Mesenteric fat pad (tissue), 1 donor: ENCODE measurements around the gene SLC25A41. TPM values are rescaled to one million over a fixed set of nuclear protein-coding genes. Genes with fewer than 3 reads are reported as not detected.
"Not testable (repeated sequence)": the region's sequence is repeated elsewhere in the genome, so short reads cannot be mapped to it uniquely, and the experiment has no call there.

Source experiments
- DNase-seq: peaks from one replicate; pipeline ENCODE4 v3.0.0-alpha.2; 2020; ENCODE audit warnings: low spot score
- total RNA-seq: library from RNA; stranded (reverse); fragmentation: NEBNext Ultra II Directional; extraction: Animal tissue kit (Norgen Biotek cat#: 25700); gene quantifications from one replicate; pipeline ENCODE4 v1.2.1, GENCODE V29; 2021
- donor health status: DM: yes; HTN: yes; CAD: no.

SLC25A41 gene
- total RNA-seq, 1 donor from 2014 or later, result not detected

DNA sequence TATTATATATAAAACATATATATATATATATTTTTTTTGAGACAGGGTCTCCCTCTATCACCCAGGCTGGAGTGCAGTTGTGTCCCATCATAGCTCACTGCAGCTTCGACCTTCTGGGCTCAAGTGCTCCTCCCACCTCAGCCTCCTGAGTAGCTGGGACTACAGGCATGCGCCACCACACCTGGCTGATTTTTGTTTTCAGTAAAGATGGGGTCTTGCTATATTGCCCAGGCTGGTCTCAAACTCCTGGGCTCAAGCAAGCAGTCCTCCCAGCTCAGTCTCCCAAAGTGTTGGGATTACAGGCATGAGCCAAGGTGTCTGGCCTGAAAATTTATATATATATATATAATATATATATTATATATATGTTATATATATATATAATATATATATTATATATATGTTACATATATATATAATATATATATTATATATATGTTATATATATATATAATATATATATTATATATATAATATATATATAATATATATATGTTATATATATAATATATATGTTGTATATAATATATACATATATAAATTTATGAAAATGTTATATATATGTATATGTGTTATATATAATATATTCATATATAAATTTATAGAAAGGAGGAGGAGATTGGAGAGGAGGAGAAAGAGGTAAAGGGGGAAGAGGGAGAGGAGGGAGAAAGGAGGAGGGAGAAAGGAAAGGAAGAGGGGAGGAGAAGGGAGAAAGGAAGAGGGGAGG is 4.7 kb downstream of the SLC25A41 start:
- not testable (repeated sequence) for DNase-seq

DNA sequence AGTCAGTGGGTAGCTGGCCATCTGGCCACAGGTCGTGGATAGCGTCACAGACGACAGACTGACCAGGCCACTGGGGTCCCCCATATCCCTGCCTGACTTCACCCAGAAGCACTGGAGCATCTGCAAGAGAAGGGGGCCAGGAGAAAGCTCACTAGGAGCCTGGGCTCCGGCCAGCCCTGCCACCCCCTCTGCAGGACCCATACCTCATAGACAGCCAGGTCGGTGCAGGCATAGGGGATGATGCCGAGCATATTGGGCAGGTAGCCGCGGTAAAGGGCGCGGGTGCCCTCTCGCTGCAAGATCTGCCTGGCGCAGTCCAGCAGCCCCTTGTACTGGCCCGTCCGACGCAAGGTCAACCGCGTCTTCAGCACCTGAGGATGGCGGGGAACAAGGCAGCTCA is 6.4 kb downstream of the SLC25A41 start:
- no peak for DNase-seq

DNA sequence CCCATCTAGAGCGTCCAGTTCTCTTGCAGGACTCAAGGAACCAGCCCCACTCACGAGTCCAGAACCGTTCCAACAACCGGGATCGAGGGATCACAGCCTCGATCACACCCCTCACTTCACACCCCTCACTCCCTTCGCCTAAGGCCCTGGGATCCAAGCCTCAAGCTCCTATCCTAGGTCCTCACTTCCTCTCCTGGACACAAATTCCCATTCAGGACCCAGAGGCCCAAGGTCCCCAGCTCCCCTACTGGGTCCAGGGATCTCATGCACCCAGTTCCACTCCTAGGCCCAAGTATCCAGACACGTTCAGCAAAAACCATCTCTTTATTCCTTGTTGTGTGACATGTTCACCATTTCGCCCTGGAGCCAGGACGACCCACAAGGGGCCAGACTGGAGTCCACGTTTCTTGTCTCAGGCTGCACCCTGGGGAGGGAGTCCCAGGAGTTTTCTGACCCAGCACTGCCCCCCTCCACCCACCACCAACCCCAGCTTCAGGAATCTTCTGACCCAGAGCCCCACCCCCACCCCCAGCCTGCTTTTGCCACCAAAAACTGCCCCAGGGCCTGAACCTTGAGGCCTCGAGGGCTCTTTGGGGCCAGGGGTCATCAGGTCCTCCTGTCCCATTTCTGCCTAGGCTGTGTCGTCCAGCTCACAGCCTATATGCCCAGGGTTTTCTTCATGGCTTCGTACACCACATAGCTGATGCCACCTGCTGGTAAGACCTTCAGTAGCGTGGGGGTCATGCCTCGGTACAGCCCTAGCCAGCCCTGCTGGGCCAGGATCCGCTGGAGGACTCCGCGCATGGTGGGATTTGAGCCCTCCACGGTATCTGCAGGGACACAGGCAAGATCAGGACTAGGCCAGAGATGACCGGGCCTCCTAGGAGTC is 7.6 kb downstream of the SLC25A41 start:
- no peak for DNase-seq

DNA sequence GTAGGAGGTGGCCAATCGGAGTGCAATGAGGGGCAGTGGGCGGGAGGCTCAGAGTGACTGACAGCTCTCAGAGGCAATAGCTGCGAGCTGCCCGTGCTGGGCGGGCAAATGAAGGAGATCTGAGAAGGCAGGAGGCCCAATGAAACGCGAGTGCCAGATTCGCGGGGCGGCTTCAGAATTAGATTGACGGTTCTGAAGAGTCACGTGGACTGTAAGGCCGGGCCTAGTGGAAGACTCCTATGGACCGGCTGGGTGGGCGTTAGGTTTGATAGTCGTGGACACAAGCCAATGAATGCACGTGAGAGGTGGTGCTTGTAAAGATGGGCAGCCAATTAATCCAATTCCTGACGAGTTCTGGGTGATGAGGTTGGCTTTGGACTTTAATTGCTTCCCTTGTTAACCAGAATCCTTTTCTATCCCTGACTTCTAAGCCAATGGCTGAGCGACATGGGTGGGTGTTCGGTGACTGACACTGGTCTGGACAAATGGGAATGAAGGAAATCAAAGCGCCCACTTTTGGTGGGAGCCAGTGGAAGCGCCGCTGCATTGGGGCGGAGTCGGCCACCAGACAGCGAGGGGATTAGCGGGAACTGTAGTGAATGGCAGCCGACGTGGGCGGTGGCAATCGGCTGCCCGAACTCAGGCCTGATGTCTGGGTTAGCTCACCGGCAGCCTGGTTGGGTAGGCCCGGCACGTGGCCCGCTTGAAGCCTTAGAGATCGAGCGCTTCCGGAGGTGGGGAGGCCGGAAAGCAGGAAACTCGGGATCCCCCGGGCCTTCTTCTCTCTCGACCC is 8.4 kb downstream of the SLC25A41 start:
- DNase-seq, result peak; percentile 99

DNA sequence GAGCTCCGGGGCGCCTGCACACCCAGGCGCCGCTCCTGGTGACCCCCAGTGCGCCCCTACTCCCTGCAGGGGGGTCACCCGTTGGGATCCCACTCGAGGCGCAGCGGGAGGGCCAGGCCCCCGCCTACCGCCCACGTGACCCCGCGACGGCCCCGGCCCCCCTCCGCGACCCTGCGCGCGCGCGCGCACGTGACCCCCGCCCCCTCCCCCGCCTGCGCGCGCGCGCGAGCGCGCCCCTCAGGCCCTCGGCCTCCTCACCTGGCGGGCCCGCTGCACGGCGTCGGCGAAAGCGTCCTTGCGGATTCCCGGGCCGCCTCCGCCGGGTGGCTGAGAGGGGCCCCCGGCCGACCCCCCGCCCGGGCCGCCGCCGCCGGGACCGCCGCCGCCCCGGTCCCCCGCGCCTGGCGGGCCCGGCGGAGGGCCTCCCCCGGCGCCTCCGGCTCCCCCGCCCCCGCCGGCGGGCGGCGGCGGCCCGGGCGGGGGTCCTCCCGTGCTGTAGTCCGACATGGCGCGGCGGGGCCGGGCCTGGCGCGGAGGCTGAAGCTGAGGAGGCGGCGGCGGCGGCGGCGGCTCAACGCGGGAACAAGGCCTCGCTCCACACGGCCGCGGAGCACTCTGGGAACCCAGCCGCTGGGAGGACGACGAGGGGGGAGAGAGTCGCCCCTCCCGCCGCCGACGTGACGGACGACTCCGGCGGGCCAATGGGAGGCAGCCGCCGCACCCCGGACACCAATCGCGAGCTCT is 9.2 kb downstream of the SLC25A41 start, which contains the start of gene KHSRP:
TSS of gene KHSRP (minus strand) at position 617 of the 744 bp plus-strand sequence. CDS start at position 507, 110 bp downstream.
- DNase-seq, result no peak

DNA sequence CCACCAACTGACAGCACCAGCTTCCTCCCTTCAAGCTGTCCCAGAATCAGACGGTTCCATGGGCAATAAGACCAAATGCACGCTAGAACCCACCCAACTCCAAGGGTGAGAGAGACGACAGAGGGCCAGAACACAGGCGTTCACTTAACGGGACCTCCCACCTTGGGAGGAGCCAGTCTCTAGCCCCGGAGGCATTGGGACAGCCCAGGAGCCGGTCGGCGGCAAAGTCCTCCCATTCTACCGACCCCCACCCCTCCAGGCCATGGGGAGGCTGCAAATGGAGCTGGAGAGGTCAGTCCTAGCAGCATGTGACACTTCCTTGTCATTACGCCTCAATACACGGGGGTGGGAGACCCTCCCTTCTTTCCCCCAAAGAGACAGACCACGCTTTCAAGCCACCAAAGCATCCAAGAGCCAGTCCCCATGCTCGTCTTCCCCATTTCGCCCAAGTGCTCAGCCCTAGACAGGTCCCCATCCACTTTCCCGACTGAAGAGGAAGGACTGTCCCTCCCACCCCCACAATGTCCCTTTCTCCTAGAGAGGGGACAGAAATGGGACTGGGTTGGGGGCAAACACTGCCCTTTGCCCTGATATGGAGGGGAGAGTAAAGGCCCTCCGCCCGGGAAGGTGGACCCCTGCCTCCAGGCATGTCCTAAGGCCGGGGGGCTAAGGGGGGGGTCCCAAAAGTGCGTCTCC is 9.9 kb downstream of the SLC25A41 start:
- DNase-seq, result no peak

DNA sequence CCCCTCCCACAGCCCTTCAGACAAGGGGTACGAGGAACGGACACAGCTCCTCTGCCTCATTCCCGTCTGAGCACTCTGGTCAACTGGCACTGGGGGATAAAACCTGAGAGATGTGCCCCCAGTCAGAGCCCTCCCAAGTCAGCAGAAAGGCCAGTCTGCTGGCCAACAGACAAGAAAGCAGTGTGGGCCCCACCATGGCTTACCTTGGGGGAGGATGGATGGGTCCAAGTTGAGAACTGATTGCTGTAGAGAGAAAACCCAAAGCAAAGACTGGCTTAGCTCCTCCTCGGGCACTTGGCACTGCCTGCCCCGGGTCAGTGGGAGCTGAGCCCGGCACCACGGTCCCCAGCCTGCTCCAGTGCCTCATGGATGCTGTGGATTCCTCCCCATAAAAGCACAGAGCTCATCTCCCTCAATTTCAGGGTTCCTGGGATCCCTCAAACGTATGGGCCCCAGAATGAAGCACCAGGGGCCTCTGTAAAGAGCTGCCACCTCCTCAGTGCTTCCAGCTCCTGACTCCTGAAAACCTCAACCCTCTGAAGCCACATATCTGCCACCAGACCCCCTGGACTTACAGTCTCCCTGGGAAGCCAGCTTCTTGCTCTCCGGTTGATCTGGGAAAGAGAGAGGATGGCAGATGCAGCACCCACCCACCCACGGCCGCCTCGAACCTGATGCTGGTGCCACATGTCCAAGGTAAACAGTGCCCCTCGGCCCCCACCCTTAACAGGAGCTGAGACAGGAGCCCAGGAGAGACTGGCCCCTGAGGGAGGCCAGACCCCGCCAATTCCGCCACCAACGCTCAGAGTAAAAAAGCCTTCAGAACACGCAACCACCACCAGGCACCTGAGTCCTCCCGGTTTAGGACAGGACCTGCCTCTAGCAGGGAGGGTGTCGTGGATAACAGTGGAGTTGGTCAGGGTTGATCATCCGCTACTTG is 12.2 kb downstream of the SLC25A41 start:
- DNase-seq, result no peak

DNA sequence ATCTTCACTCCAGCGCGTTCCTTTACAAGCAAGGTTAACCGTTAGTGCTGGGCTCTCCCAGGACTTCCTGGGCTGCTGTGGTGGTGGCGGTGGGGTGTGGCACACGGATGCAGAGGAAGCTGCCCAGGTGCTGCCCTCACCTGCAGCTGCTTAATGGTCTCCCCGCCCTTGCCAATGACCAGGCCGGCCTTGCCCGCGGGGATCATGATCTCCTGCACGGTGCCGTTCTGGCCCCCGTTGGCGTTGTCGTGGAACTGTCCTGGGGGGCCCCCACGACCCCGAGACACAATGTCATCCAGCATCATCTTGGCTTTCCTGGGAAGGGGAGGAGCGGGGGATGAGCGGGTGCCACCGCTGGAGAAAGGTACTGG is 15.0 kb downstream of the SLC25A41 start:
- no peak for DNase-seq

DNA sequence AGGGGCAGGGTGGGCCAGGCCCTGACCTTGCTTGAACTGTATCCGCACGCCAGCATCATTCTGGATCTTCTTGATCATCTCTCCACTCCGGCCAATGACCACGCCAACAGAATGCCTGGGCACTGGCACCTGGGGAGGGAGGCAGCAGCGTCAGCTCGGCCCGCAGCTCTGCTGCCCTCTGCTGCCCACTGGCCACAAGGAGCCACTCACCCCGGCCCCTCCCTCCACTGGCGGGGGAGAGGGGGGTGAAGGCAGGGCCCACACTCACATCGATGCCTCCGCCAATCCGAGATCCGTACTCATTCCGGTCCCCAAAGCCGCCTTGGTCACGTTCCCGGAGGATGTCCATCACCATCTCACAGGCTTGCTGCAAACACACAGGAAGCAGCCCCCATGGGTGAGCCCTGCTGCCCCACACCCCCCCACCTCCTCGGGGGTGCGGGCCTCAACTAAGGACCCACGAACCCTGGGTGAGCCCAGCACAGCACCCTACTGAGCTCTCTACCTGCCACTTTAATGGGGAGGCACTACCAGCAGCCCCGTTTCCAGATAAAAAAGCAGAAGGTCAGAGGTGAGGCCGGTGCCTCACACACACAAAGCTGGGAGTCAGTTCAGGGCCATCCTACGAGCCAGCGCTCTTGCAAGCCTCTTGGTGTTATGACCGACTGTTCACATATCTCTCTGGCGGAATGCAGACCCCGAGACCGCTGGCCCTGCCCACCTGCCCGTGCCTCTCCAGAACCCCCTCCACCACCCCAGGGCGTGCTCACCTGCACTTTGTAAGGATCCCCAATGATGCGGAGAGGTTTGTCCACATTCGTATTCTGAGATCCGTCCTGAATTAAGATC is 15.6 kb downstream of the SLC25A41 start:
- no peak for DNase-seq

DNA sequence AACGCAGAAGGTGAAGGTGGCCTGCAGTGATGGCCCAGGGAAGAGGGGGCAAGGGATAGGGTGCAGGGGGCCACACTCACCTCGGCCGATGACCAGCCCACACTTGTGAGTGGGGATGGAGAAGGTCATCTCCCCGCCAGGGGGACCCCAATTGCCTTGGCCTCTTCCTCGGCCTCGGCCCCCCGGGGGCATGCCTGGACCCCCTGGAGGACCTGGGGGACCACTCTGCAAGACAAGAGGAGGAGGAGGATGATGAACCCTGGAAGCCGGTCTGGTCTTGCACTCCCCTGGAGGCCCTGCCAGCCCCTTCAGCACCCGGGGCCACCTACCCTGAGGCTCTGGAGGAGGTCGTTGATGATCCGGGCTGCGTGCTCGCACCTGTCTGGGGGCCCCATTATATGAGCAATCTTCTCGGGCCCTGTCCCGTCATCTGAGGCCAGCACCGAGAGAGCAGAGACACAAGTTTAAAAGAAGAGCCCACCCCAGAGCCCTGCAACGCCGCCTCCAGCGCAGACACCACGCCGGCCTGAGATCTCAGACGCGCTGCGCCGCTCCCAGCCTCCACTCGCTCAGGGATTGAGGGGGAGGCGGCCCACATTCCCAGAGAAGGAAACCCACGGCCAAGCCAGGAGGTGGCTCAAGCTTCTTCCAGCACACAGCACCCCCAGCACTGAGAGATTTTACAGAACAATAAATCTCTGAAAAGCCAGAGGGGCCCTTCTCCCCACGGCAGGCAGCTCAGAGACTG is 16.7 kb downstream of the SLC25A41 start:
- DNase-seq, result no peak

DNA sequence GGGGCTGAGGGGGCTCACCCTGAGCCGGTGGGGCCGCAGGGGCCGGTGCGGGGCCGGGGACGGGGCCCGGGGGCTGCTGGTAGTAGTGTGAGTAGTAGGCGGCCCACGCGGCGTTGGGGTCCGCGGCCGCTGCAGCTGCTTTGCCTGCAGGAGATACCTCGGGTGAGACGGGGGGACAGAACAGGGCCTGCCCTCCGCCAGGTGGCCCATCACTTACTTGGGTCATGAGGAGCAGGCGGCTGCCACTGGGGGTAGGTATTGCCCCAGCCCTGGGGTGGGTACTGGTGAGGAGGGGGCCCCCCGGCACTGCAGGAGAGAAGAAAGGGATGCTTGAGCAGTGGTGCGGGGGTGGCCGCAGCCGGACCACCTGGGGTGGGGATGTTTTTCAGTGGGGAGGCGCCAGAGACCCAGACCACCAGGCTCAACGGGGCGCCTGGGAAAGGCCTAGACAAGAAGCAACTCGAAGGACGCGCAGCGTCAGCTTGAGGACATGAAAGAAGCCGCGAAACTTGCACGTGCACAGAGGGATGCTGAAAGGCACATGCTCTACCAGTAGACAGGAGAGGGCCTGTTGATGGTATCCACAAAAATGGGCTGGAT is 17.9 kb downstream of the SLC25A41 start:
- DNase-seq, result no peak

DNA sequence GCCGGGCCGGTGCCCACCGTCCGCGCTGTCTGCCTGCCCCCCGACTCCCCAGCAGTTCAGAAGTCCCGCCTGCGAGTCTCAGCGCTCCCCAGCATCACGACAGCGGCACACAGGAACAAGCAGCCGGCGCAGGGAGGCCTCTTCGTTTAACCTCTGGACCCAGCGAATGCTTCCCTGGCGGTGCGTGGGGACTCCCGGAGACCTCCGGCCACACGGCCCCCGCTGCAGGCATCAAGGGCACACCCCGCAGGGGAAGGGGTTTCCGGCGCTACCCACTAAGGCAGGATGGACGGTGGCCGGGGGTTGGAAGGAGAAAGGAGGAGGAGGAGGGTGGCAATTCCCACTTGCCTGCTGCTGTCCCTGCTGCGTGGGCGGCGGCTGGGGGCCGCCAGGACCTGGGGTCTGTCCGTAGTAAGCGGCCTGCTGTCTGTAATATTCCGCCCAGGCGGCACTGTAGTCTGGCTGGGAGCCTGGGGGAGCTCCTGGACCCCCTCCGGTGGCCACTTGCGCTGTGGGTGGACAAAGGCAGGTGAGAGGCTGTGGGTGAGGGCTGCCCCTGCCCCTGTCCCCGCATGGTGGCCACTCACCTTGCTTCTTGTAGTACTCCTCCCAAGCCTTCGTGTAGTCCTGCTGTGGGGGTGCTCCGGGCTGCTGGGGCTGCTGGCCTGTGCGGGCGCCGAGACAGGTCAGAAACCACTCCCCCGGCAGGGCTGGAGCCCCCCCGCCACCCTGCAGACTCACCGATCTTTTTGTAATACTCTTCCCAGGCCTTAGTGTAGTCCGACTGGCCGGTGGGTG is 18.6 kb downstream of the SLC25A41 start:
- no peak for DNase-seq

DNA sequence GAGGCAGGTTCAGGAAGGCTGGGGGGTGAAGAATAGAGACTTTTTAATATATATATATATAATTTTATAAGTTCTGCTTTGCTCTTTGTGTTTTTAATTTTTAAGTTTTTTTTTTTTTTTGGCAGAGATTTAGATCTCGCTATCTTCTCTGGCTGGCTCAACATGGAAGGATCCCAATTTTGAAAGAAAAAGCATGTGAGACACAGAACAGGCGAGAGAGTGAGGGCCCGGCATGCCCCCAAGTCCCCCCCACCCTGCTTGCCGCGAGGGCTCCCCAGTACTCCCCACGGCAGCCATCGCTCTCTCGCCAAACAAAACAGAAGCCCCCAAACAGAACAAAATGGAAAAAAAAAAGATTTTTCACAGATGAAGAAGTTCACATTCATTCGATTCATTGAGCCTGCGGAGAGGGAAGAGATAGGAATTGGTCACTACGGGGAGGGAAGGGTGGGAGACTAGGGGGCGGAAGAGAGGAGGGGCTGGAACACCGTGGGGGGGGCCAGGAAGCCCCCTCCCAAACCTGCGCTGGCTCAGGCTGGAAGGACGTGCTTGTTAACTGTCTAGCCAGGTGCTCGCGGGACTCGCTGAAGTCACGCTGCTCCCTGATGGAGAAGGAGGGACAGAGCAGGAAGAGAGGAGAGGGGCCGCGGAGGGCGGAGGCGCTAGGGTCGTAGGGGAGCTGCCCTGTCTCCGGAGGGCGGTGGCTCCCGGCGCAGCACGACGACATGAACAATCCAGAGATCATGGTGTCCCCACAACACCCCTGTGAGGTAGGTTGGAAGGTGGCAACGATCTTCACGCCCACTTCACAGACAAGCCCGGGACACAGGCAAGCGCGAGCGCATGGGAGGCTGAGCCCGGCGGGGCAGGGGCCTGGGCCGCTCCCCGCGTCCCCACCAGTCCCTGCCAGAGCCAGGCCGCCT is 19.6 kb downstream of the SLC25A41 start:
- no peak for DNase-seq

DNA sequence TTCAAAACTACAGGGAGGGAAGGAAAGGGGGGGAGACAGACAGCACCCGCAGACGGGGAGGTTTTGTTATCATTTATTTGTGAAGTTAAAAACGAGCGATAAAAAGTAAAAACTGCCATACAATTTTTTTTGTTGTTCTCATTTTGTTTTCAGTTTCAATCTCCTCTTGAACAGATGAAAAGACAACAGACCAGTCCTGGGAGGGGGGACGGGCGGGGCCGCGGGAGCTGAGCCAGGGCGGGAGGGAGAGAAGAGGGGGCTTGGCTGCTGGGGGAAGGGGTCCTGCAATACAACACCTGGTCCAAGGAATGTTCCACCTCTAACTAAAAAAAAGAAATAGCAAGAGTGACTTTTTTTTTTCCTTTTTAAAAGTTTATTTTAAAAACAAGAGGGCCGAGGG is 20.3 kb downstream of the SLC25A41 start:
- DNase-seq, result no peak

DNA sequence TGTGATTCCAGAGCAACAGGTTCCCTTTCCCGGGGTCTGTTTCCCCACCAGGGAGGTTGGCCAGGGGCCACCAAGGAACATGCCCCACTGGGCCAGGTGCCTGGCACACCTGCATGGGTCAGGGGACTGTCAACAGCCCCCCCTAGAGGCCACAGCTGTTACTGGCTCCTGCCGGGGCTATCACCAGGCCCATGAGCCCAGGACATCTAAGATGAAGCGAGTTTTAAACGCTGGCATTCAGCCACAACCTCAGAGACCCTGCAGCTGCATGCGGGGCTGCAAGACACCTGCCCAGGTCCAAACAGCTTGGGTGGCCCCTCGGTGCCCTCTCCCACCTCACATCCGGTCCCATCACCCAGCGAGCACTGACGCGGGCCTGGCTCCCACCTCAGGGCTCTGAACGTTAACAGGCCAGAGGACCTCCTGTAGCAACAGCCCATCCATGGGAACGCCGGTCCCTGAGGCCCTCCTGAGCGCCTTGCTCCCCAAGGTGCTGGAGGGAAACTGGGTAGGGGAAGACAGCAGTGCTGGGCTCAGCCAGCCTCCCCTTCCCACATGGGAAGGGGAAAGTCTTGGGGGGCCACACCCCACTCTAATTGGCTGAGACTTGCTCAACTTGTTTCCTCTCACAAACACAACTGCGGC is 21.0 kb downstream of the SLC25A41 start:
- no peak for DNase-seq
